K562 (cell line): ENCODE results near the gene PRPH2. TPM values are rescaled to one million over a fixed set of nuclear protein-coding genes. Genes with fewer than 3 reads are reported as not detected.

Experiments
- ARNT ChIP-seq, 2 experiments: fragments of 450-650 bp; IDR thresholded peaks; 2 replicates each; pipeline ENCODE4 v1.6.1; 2016; ENCODE audit warnings: mild to moderate bottlenecking in 1 of 2
- ELF2 ChIP-seq: fragments of 250-450 bp; sonication (Bioruptor Pico); IDR thresholded peaks from 2 replicates; pipeline ENCODE4 v1.5.0; 2021; ENCODE audit warnings: mild to moderate bottlenecking
- NELFE ChIP-seq: IDR thresholded peaks from 2 replicates; pipeline ENCODE4 v1.6.1; 2011; ENCODE audit warnings: mild to moderate bottlenecking; ENCODE audit not compliant: insufficient read depth, insufficient read length
- NR3C1 ChIP-seq: sonication (generic); formaldehyde crosslinking; IDR thresholded peaks from 2 replicates; pipeline ENCODE4 v1.8.1; 2022; ENCODE audit warnings: missing genetic modification reagents
- RNF2 ChIP-seq: sonication (generic); IDR thresholded peaks from 2 replicates; pipeline ENCODE4 v1.6.1; 2016
- SRSF7 ChIP-seq: fragments of 200-400 bp; formaldehyde crosslinking; optimal IDR thresholded peaks from 2 replicates; pipeline ENCODE3; 2017; ENCODE audit warnings: mild to moderate bottlenecking, low read depth, low read length
- ZBTB17 ChIP-seq: fragments of 450-650 bp; formaldehyde crosslinking; IDR thresholded peaks from 2 replicates; pipeline ENCODE4 v1.4.0; 2020; ENCODE audit warnings: mild to moderate bottlenecking
- polyA plus RNA-seq, 8 experiments: library from polyadenylated mRNA; depleted of rRNA in 4 of 8; stranded (reverse) in 5 of 8; unstranded in 3 of 8; fragments of >200 nt; fragmentation: Nextera tagmentation in 2 of 8; fragmentation: Illumina TruSeq in 1 of 8; extraction: Ambion mirVana in 2 of 8; extraction: Trizol in 1 of 8; gene quantifications; 2 replicates each; pipeline versions ENCODE4 v1.2.1 to v1.2.3, GENCODE V29; 2011 to 2014; ENCODE audit warnings: inconsistent platforms in 1 of 8, missing spikeins in 1 of 8
- total RNA-seq, 7 experiments: library from RNA; depleted of rRNA in 6 of 7; stranded (reverse); fragments of >200 nt in 6 of 7; fragmentation: Illumina TruSeq in 2 of 7; extraction: Trizol in 2 of 7; gene quantifications; 2 replicates each; pipeline versions ENCODE4 v1.2.1 to v1.2.3, GENCODE V29; 2011 to 2021; ENCODE audit warnings: low replicate concordance in 1 of 7
- TF ChIP-seq, protein P1 (sequence below): fragments of 200-600 bp; sonication (generic); IDR thresholded peaks from one replicate; pipeline ENCODE4 v1.6.1; 2012; ENCODE audit warnings: mild to moderate bottlenecking, low read depth, low read length, inconsistent platforms
- TF ChIP-seq, protein P2 (sequence below): fragments of 250-450 bp; sonication (Bioruptor Pico); IDR thresholded peaks from 2 replicates; pipeline ENCODE4 v1.8.0; 2022; ENCODE audit warnings: inconsistent platforms, mild to moderate bottlenecking, moderate library complexity, borderline replicate concordance
- TF ChIP-seq, protein P3 (sequence below): sonication (generic); formaldehyde crosslinking; IDR thresholded peaks from 2 replicates; pipeline ENCODE4 v1.8.1; 2022; ENCODE audit warnings: missing genetic modification reagents
- TF ChIP-seq, protein P4 (sequence below), 2 experiments: fragments of 450-650 bp in 1 of 2; sonication (generic) in 1 of 2; formaldehyde crosslinking in 1 of 2; IDR thresholded peaks in 1 of 2; conservative IDR thresholded peaks in 1 of 2; 2 replicates each; pipeline versions ENCODE4 v1.6.1 to v1.8.1; 2016 to 2023; ENCODE audit warnings: mild to moderate bottlenecking in 2 of 2, moderate library complexity in 2 of 2, inconsistent platforms in 1 of 2, missing genetic modification reagents in 1 of 2

Gene PRPH2
- total and polyA plus RNA-seq, 9 of the 15 experiments (the other 6 are each of a cell fraction or from before 2014, with no cell fraction given), result 0.03 to 0.11 (median 0.03) TPM; not detected in 5

DNA sequence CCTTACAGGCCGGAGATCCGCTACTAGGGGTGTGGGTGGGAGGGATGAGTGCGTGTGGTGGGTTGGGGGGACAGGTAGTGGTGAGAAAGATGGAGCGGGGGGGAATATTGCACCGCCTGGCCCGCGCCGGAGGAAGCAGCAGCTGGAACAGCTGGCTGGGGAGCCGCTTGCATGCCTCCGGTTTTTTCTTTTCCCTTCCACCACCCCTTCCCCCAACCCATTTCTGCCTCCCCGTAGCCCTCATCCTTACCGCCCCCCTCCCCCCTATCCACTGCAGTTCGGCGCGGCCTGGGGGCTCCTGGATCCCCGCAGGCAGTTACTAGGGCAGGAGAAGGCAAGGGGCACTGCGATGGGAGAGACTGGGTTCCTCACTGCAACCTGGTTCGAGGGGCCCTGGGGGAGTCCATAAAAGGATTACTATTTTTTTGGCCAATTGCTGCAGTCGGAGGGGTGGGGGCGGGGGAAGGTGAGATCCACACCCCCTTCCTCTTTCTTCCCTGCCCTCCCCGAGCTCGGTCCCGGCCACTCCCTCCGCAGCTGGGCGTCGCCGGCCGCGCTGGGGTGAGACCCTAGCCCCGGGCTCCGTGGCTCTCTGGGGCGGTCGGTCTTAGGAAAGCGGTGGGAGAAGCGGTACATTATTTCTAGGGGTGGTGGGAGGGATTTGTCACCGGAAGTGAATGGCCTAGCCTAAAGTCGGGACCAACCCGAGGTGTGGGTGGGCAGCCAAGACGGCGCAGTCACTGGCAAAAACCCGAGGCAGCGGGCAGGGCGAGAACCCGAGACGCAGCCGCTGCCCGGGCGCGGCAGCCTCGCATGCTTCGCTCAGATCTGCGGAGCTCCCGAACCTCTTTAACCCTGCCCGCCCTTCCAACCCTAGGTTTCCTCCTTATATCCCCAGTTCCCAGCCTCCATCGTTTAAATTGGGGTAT, 24.3 kb upstream of the PRPH2 start (continued):
- TF ChIP-seq, protein P1, sequence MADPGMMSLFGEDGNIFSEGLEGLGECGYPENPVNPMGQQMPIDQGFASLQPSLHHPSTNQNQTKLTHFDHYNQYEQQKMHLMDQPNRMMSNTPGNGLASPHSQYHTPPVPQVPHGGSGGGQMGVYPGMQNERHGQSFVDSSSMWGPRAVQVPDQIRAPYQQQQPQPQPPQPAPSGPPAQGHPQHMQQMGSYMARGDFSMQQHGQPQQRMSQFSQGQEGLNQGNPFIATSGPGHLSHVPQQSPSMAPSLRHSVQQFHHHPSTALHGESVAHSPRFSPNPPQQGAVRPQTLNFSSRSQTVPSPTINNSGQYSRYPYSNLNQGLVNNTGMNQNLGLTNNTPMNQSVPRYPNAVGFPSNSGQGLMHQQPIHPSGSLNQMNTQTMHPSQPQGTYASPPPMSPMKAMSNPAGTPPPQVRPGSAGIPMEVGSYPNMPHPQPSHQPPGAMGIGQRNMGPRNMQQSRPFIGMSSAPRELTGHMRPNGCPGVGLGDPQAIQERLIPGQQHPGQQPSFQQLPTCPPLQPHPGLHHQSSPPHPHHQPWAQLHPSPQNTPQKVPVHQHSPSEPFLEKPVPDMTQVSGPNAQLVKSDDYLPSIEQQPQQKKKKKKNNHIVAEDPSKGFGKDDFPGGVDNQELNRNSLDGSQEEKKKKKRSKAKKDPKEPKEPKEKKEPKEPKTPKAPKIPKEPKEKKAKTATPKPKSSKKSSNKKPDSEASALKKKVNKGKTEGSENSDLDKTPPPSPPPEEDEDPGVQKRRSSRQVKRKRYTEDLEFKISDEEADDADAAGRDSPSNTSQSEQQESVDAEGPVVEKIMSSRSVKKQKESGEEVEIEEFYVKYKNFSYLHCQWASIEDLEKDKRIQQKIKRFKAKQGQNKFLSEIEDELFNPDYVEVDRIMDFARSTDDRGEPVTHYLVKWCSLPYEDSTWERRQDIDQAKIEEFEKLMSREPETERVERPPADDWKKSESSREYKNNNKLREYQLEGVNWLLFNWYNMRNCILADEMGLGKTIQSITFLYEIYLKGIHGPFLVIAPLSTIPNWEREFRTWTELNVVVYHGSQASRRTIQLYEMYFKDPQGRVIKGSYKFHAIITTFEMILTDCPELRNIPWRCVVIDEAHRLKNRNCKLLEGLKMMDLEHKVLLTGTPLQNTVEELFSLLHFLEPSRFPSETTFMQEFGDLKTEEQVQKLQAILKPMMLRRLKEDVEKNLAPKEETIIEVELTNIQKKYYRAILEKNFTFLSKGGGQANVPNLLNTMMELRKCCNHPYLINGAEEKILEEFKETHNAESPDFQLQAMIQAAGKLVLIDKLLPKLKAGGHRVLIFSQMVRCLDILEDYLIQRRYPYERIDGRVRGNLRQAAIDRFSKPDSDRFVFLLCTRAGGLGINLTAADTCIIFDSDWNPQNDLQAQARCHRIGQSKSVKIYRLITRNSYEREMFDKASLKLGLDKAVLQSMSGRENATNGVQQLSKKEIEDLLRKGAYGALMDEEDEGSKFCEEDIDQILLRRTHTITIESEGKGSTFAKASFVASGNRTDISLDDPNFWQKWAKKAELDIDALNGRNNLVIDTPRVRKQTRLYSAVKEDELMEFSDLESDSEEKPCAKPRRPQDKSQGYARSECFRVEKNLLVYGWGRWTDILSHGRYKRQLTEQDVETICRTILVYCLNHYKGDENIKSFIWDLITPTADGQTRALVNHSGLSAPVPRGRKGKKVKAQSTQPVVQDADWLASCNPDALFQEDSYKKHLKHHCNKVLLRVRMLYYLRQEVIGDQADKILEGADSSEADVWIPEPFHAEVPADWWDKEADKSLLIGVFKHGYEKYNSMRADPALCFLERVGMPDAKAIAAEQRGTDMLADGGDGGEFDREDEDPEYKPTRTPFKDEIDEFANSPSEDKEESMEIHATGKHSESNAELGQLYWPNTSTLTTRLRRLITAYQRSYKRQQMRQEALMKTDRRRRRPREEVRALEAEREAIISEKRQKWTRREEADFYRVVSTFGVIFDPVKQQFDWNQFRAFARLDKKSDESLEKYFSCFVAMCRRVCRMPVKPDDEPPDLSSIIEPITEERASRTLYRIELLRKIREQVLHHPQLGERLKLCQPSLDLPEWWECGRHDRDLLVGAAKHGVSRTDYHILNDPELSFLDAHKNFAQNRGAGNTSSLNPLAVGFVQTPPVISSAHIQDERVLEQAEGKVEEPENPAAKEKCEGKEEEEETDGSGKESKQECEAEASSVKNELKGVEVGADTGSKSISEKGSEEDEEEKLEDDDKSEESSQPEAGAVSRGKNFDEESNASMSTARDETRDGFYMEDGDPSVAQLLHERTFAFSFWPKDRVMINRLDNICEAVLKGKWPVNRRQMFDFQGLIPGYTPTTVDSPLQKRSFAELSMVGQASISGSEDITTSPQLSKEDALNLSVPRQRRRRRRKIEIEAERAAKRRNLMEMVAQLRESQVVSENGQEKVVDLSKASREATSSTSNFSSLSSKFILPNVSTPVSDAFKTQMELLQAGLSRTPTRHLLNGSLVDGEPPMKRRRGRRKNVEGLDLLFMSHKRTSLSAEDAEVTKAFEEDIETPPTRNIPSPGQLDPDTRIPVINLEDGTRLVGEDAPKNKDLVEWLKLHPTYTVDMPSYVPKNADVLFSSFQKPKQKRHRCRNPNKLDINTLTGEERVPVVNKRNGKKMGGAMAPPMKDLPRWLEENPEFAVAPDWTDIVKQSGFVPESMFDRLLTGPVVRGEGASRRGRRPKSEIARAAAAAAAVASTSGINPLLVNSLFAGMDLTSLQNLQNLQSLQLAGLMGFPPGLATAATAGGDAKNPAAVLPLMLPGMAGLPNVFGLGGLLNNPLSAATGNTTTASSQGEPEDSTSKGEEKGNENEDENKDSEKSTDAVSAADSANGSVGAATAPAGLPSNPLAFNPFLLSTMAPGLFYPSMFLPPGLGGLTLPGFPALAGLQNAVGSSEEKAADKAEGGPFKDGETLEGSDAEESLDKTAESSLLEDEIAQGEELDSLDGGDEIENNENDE, result no peak
- TF ChIP-seq, protein P2, sequence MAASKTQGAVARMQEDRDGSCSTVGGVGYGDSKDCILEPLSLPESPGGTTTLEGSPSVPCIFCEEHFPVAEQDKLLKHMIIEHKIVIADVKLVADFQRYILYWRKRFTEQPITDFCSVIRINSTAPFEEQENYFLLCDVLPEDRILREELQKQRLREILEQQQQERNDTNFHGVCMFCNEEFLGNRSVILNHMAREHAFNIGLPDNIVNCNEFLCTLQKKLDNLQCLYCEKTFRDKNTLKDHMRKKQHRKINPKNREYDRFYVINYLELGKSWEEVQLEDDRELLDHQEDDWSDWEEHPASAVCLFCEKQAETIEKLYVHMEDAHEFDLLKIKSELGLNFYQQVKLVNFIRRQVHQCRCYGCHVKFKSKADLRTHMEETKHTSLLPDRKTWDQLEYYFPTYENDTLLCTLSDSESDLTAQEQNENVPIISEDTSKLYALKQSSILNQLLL (CRISPR knock-in tag), result no peak
- no peak for TF ChIP-seq ARNT (IDR thresholded peaks at IDR 0.05)
- no peak for TF ChIP-seq ZBTB17 (CRISPR knock-in tag)
- no peak for TF ChIP-seq ELF2 (CRISPR knock-in tag)
- TF ChIP-seq, protein P3, sequence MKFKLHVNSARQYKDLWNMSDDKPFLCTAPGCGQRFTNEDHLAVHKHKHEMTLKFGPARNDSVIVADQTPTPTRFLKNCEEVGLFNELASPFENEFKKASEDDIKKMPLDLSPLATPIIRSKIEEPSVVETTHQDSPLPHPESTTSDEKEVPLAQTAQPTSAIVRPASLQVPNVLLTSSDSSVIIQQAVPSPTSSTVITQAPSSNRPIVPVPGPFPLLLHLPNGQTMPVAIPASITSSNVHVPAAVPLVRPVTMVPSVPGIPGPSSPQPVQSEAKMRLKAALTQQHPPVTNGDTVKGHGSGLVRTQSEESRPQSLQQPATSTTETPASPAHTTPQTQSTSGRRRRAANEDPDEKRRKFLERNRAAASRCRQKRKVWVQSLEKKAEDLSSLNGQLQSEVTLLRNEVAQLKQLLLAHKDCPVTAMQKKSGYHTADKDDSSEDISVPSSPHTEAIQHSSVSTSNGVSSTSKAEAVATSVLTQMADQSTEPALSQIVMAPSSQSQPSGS, result no peak
- no peak; the same call in none of the 2 replicates for TF ChIP-seq RNF2
- TF ChIP-seq, protein P4, sequence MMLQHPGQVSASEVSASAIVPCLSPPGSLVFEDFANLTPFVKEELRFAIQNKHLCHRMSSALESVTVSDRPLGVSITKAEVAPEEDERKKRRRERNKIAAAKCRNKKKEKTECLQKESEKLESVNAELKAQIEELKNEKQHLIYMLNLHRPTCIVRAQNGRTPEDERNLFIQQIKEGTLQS (IDR thresholded peaks at IDR 0.05), result no peak
- TF ChIP-seq, protein P4 (CRISPR knock-in tag; conservative IDR thresholded peaks at IDR 0.05), result no peak
- no peak for TF ChIP-seq NR3C1
- TF ChIP-seq SRSF7, result no peak
- TF ChIP-seq NELFE, result no peak
